GM12874 (cell line): ENCODE results near the gene VEGFB.

Experiments
- TF ChIP-seq, protein P1 (sequence below): IDR thresholded peaks from 2 replicates; pipeline ENCODE4 v1.5.1; 2011; ENCODE audit warnings: low read depth, mild to moderate bottlenecking, control low read depth, low read length, moderate library complexity; ENCODE audit not compliant: insufficient read depth

The VEGFB gene, protein sequence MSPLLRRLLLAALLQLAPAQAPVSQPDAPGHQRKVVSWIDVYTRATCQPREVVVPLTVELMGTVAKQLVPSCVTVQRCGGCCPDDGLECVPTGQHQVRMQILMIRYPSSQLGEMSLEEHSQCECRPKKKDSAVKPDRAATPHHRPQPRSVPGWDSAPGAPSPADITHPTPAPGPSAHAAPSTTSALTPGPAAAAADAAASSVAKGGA

GRCh38 chr11:64233913-64234586, at the start of gene VEGFB:
Gene VEGFB (plus strand): TSS chr11:64234584. CDS start chr11:64234834, 250 bp downstream.
- TF ChIP-seq, protein P1, sequence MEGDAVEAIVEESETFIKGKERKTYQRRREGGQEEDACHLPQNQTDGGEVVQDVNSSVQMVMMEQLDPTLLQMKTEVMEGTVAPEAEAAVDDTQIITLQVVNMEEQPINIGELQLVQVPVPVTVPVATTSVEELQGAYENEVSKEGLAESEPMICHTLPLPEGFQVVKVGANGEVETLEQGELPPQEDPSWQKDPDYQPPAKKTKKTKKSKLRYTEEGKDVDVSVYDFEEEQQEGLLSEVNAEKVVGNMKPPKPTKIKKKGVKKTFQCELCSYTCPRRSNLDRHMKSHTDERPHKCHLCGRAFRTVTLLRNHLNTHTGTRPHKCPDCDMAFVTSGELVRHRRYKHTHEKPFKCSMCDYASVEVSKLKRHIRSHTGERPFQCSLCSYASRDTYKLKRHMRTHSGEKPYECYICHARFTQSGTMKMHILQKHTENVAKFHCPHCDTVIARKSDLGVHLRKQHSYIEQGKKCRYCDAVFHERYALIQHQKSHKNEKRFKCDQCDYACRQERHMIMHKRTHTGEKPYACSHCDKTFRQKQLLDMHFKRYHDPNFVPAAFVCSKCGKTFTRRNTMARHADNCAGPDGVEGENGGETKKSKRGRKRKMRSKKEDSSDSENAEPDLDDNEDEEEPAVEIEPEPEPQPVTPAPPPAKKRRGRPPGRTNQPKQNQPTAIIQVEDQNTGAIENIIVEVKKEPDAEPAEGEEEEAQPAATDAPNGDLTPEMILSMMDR = no peak

- TF ChIP-seq, protein P1 = no peak
Measured at GRCh38 chr11:64185175-64185692, 49.1 kb upstream of the VEGFB start.

- TF ChIP-seq, protein P1 = peak; percentile 48
Measured at GRCh38 chr11:64185693-64186491, 48.5 kb upstream of the VEGFB start, which contains the start of gene STIP1. Gene STIP1 (plus strand): TSS chr11:64186171. CDS start chr11:64186262, 91 bp downstream.

DNA sequence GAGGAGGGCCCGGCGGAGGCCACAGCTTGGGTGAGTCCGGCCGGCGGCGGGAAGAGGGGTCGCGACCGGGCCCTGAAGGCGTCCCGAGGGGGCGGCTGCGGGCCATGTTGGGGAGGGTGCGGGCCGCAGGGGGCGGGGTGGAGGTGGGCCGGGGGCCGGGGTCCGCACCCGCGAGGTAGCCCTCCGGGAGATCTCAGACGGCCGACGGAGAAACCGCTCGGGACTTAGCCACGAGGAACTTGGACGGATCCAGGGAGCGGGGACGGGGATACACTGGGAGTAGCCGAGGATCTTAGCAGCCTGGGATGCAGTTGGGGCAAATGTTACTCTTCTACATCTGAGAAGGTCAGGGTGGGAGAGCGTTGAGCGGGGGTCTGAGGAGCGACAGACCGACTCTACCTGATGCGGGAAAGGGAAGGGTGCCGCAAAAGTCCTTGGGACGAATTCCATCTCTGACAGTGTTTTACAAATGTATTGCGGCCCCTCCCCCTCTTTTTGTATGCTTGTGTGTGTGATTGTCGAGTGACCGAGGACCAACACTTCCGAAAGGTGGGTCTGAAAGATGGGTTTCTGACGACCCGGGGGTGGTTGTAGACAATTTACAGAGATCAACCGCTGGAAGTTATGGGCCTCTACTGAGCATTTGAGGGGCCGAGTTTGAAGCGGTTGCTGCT, 47.8 kb upstream of the VEGFB start:
- TF ChIP-seq, protein P1 = no peak

DNA sequence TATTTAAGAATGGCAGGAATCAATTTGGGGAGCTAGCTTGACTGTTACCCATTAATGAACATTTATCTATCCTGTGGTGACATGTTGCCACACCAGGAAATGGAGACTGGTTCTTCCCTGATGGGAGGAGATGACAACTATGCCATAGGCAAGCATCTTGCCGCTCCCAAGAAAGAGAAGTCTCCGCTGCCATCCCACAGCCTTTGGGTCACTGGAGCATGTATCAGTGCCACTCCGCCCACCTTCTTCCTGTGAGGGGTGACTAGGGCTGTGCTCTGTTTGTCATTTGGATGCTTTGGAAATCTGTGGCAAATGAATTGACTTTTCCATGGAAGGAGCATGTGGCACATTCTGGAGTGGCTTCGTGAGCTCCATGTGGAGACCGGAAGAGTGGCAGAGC, 42.0 kb upstream of the VEGFB start:
- TF ChIP-seq, protein P1 = no peak

DNA sequence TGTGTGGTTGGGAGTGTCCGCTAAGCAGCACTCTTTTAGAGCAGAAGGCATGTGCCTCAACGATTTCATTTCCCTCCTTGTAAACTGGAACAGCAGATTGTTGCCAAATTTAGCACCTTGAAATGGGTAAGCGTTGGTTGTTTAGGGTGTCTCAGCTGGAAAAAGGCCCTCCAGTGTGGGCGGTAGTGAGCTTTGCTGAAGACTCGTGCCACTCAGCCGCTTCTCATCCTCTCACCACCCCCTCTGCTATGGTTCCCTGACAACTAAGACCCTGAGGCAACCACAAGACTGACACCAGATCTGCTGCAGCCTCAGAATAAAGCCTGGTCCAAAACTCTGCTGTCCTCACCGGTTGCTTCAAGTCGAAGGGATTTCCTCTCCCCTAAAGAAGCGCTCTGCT, 37.8 kb upstream of the VEGFB start:
- TF ChIP-seq, protein P1 = no peak

DNA sequence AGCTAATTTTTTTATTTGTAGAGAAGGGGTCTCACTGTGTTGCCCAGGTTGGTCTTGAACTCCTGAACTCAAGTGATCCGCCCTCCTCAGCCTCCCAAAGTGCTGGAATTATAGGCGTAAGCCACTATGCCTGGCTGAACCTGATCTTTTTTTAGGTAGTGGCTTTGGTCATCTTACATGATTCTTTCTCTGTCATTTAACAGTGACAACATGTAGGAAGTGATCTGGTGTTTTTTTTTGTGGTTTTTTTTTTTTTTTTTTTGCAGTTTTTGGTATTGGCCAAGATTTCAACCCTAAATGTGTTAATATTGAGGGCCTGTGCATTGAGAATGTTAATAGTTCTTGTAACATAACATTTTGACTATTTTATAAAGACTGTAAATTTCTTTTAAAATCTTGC, 35.9 kb upstream of the VEGFB start:
- TF ChIP-seq, protein P1 = no peak
